GM18526 (cell line): ENCODE results near the gene PBX3.

Source experiments
- POLR2A ChIP-seq: IDR thresholded peaks from 3 replicates; pipeline ENCODE4 v1.6.1; 2011; ENCODE audit not compliant: insufficient read length; ENCODE audit errors: extremely low read depth

PBX3 gene

DNA sequence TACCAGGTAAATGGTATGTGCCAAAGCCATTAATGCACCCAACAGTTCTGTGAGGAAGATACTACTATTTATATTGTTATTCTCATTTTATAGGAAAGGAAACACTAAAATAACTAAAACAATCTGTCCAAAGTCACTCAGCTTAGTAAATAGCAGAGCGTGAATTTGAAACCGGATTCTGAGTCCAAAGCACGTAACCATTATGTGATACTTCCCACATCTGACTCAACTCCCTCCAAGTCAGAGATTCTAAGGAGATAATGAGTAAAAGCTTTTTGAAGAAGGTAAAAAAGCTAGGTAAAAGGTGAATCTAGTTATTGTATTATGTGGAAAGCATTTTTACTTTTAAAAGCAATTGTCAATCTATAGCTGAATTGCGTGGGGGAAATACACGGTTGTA is 208.9 kb downstream of the PBX3 start:
- no peak for TF ChIP-seq POLR2A

DNA sequence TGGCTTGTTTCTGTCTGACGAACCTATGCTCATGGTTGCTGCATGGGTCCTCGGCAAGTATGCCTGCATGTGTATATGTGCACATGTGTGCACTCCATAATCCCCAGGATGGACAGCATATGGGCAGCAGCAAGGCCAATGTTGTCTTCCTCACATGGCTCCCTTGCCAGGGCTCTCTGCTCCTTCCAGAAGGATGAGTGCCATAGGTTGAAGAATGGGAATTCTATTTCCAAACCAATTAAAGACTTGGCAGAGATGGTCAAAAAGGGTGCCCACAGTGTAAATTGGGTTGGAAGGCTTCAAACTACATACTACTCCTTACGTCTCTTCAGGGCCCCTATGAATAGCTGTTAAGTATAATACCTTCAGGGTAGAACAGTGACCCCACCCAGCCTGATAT is 212.1 kb downstream of the PBX3 start:
- TF ChIP-seq POLR2A, result no peak

DNA sequence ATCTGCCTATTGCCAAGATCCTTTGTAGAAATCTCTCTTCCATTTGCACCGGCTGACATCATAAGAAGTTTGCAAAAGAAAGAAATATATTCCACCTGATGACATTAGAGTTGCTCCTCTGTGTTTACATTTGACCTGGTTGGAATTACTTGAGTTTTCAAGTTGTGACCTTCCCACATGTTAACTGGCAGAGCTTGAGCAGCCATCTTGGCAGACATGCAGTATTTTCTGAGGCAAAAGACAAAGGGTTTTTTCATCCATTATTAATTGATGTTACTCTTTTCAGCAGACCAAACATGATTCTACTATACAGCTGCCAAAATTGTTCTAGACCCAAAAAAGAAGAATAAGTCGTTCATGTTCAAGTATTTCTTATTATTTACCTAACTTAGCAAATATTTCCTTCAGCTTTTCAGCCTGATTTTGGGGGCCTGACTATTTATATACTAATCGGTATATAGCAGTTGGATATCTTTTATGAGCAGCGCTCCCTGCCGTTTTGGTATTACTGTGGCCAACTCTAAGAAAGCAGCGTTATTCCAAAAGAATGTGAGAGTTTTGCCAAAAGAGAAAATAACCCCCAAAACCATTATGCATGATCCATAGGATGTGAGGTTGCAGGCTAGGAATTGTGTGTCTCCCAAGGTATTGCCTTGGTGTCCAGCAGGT is 212.9 kb downstream of the PBX3 start:
- no peak for TF ChIP-seq POLR2A

GRCh38 chr9:125960626-125961025 is 213.5 kb downstream of the PBX3 start:
- no peak for TF ChIP-seq POLR2A

DNA sequence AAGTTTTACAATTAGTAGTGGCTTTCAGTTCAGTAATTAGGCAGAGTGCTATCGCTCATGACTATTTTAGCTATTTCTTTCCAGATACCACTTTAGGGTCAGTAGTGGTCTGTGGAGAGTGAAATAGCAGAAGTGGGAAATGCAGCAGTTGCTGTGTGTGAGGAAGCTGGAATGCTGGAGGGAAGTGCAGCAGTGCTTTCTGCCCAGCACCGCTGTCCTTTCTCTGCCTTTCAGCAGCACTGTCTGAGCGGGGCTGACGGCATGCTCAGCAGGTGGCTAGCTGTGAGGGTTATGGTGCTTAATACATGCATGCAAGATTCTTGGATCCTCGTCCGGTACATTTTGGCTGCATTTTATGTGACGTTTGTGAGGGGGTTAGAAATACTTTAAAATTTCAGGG is 213.9 kb downstream of the PBX3 start:
- TF ChIP-seq POLR2A, result no peak

- no peak for TF ChIP-seq POLR2A
Observed at GRCh38 chr9:125963932-125964331, 216.8 kb downstream of the PBX3 start.

DNA sequence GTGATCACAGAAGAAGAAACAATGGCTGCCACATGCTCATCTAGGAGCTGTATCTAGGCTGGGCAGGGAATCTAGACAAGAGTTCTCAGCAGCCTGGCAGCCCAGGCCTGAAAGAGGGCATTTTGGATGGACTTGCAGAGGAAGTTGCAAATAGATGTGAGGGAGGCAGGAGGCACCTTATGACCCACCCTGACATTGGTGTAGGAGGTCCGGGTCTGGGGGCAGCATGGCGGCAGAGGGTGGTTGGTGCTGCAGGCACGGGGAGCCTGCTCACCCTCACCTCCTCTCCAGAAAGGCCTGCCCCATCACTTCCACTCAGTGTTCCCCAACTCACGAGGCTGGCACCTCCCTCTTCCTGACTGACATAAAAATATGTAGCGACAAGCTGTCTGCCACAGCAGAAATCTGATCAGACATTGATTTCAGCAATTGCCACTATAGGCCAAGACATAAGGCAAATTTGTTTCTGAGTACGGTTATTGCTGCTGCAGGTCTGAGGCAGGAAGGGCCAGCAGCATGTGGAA is 217.6 kb downstream of the PBX3 start:
- no peak for TF ChIP-seq POLR2A

GRCh38 chr9:125965477-125965876 is 218.3 kb downstream of the PBX3 start:
- no peak for TF ChIP-seq POLR2A

DNA sequence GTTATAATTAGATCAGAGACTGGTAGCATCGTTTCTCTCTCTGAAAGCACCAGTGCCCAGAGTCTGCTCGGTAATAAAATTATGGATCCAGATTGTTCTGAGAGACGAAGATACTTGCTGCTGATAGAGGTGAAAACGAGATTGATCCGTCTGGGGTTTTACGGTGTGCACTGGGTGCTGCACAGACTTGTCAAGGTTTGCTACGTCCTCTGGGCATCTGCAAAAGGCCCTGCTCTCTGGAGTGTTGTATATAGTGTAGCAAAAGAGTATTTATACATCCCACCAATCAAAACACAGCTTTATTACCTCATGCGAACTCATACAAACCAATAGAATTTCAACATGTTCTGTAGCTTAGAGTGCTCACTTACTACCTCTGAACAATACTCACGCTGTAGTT is 219.3 kb downstream of the PBX3 start:
- no peak for TF ChIP-seq POLR2A

DNA sequence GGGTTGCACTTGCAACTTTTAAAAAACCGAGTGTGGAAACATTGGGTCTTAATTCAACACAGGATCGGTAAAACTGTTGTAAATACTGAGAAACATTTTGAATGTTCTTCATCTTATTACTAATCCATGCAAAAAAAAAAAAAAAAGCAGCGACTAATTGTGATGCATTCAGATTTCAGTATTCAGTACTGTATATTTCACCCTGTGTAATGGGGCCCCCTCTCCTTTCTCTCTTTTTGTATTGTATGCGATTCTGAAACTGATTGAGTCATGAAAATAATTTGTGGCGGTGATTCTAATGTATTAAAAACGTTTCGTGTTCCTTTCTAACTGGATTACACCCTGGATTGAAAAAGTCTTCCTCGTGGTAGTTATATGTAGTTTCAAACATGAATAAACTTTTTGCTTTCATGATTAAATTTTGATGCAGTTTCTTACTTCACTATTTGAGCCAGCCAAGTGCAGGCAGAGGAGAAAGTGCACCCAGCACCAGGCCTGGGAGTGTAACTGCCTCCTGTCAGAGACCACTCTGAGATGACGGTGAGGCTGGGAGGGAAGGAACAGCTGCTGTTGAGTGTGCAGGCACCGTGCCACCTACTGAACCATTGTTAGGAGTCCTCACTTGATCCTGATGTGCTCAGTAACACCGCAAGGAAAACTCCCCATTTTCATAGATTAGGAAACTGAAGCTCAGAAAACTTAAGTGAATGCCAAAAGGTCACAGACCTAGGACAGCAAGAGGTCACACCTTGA is 220.0 kb downstream of the PBX3 start:
- no peak for TF ChIP-seq POLR2A

DNA sequence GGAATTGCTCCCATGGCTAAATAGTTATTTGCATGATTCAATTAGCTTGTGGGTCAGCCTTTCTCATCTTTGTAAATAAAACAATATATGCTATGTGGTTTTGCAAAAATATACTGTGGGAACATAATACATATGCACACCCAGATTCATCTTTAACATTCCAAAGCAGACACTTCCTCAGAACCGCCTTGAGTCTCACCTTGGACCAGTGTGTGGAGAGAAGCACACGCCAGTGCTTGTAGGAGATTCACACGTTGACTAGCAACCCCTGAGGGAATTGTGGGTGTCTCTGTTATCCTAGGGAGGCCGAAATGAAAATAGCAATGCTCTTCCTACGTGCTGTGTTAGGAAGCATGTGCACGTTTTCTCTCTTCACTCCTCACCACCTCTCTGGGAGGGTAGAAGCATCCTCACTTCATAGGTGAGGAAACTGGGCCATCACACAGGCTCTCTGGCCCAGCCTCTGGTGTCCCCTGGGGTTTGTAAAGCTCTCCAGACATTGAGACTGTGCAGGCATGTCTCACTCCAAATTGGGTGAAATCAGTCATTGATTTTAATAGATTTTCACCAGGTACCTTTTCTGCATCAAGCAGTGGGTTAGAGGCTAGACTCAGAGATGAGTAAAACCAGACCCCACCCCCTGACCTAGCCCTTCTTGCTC is 221.7 kb downstream of the PBX3 start:
- no peak for TF ChIP-seq POLR2A

DNA sequence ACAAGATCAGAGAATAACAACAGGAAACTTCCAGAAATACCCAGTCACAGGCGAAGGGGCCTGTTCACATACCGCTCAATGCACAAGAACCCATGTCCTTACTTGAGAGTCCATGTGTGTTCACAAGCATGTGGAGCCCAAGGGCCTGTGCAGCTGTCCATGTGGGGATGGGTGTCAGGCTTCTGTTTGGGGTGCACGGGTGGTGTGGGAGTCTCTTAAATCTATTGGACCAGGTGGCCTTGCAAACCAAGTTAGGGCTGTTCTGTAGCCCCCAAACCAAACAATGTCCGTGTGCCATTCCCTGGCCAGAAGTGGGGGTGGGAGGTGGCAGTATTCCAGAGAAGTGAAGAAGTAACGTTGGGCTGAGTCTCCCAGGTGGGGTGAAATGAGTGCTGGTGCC is 222.3 kb downstream of the PBX3 start:
- no peak for TF ChIP-seq POLR2A

DNA sequence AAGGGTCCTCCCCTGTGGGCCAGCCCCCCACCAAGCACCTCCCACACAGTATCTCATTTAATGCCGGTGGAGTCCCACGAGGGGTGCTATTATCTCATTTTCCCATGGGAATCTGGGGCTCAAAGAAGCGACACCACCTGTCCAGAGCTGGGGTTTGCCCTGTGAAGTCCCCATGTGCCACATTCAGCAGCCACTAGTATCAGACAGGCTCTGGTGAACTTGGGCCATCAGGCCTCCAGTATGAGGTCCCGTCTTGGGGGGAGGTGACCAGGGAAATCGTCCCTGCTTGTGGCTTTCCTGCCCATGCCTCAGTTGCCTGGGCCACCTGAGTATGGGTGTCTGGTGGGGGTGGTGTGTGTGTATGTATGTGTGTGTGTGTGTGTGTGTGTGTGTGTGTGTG is 222.7 kb downstream of the PBX3 start:
- TF ChIP-seq POLR2A, result no peak

GRCh38 chr9:125970340-125970739 is 223.2 kb downstream of the PBX3 start:
- TF ChIP-seq POLR2A, result no peak

DNA sequence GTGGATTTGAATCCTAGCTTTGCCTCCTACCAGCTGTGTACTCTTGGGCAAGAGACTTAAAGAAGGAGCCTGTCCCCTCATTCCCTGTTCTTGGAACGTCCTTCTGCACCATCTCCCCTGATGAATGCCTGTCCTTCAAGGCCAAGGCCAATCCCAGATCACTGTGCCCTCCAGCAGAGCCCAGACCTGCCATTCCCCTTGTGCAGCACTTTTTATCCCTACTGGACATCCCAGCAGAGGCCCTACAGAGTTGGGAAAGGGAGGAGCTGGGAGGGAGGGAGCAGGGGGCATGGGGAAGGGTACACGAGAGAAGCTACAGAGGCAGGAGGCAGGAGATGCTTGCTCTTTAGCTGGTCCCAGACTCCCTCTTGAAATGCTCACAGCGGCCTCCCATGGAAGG is 223.9 kb downstream of the PBX3 start:
- no peak for TF ChIP-seq POLR2A
